HepG2 (cell line): ENCODE results near the gene ABCG5. TPM values are rescaled to one million over a fixed set of nuclear protein-coding genes. Genes with fewer than 3 reads are reported as not detected.

ENCODE experiments used
- ATAC-seq: fragments of 200-7000 bp; cut with Tn5 transposase; 3 replicates; pipeline ENCODE4 v1.9.1; 2020; ENCODE audit warnings: mild to moderate bottlenecking, moderate library complexity
- BruUV-seq: library from RNA; stranded (reverse); fragments of 400-500 nt; replicated peaks from 2 replicates; lab custom pipeline; 2021; lab: Mats Ljungman, UMichigan
- CTCF ChIA-PET: fragments of 300-600 bp; formaldehyde crosslinking; extraction: SDS; loops from one replicate; lab custom pipeline; 2021; ENCODE audit warnings: low total read pairs, inconsistent platforms, low intra/inter-chr PET ratio; lab: Yijun Ruan, JAX
- POLR2A ChIA-PET: fragments of 350-600 bp; sonication (Branson Sonifier 250); formaldehyde crosslinking; loops from one replicate; lab custom pipeline; 2020; ENCODE audit warnings: antibody characterized with exemption, inconsistent platforms; lab: Yijun Ruan, JAX
- DNase-seq: peaks from one replicate; pipeline ENCODE4 v3.0.0-alpha.2; 2015; ENCODE audit warnings: low spot score
- FAIRE-seq: peaks from 3 replicates; lab custom pipeline; 2011; peaks lifted over from hg19 to GRCh38; lab: Jason Lieb, UNC
- H2AFZ ChIP-seq: one replicate; pipeline ENCODE4 v1.6.1; 2011; ENCODE audit warnings: low read length, inconsistent platforms
- H3K27ac ChIP-seq: fragments of 300-600 bp; 3 replicates; pipeline ENCODE4 v1.8.0; 2011; ENCODE audit warnings: mixed run types, mild to moderate bottlenecking, mixed read lengths, low read length, inconsistent platforms; ENCODE audit not compliant: insufficient read depth; ENCODE audit errors: extremely low read length
- H3K27me3 ChIP-seq, 2 experiments: fragments of 200-600 bp in 1 of 2; 2 replicates in 1 of 2; 3 replicates in 1 of 2; pipeline versions ENCODE4 v1.6.0 to v1.8.0; 2011; ENCODE audit warnings: low read length in 2 of 2, mild to moderate bottlenecking in 2 of 2, moderate library complexity in 2 of 2, inconsistent platforms in 1 of 2; ENCODE audit not compliant: insufficient read depth in 2 of 2, control insufficient read depth in 1 of 2
- H3K36me3 ChIP-seq, 2 experiments: fragments of 200-600 bp in 1 of 2; replicated peaks in 1 of 2; 2 replicates in 1 of 2; 3 replicates in 1 of 2; pipeline versions ENCODE4 v1.5.1 to v1.8.0; 2011; ENCODE audit warnings: low read length in 2 of 2, inconsistent platforms in 1 of 2; ENCODE audit not compliant: insufficient read depth in 2 of 2, control insufficient read depth in 1 of 2
- H3K4me1 ChIP-seq: 2 replicates; pipeline ENCODE4 v1.5.1; 2012; ENCODE audit warnings: low read length, inconsistent platforms; ENCODE audit not compliant: insufficient read depth
- H3K4me2 ChIP-seq: 2 replicates; pipeline ENCODE4 v1.6.0; 2011; ENCODE audit warnings: low read depth, low read length, inconsistent platforms
- H3K4me3 ChIP-seq, 3 experiments: fragments of 200-600 bp in 1 of 3; sonication (generic), shearing (Covaris generic) in 1 of 3; replicated peaks in 1 of 3; 2 replicates each; pipeline ENCODE4 v1.5.1; 2011 to 2016; ENCODE audit warnings: low read length in 3 of 3, inconsistent platforms in 2 of 3, low read depth in 2 of 3, mild to moderate bottlenecking in 2 of 3, control low read depth in 1 of 3, mixed read lengths in 1 of 3; ENCODE audit not compliant: insufficient read depth in 1 of 3
- H3K79me2 ChIP-seq: one replicate; pipeline ENCODE4 v1.6.1; 2011; ENCODE audit warnings: low read length, inconsistent platforms; ENCODE audit not compliant: insufficient read depth
- H3K9ac ChIP-seq: 2 replicates; pipeline ENCODE4 v1.6.0; 2011; ENCODE audit warnings: mild to moderate bottlenecking, low read depth, low read length, inconsistent platforms; ENCODE audit not compliant: insufficient read depth
- H3K9me3 ChIP-seq: 2 replicates; pipeline ENCODE4 v1.5.1; 2012; ENCODE audit warnings: mild to moderate bottlenecking, low read length
- H4K20me1 ChIP-seq: 2 replicates; pipeline ENCODE4 v1.6.0; 2011; ENCODE audit warnings: inconsistent platforms, mild to moderate bottlenecking, low read length, moderate library complexity; ENCODE audit not compliant: insufficient read depth
- ADNP ChIP-seq: sonication (generic); formaldehyde crosslinking; IDR thresholded peaks from 2 replicates; pipeline ENCODE4 v1.4.0; 2020; ENCODE audit warnings: missing genetic modification reagents
- ASH2L ChIP-seq: fragments of 300-600, 200-600 bp; sonication (generic); IDR thresholded peaks from 2 replicates; pipeline ENCODE4 v1.7.0; 2017; ENCODE audit warnings: low read depth, mild to moderate bottlenecking, moderate library complexity, mixed read lengths, low read length; ENCODE audit not compliant: insufficient read length
- ATRX ChIP-seq: sonication (generic); formaldehyde crosslinking; IDR thresholded peaks from 2 replicates; pipeline ENCODE4 v1.4.0; 2020; ENCODE audit warnings: missing genetic modification reagents, borderline replicate concordance
- BRCA1 ChIP-seq: sonication (generic); formaldehyde crosslinking; IDR thresholded peaks from 2 replicates; pipeline ENCODE4 v1.4.0; 2020; ENCODE audit warnings: missing genetic modification reagents
- CREB3 ChIP-seq: sonication (generic); formaldehyde crosslinking; IDR thresholded peaks from 2 replicates; pipeline ENCODE4 v1.5.0; 2020; ENCODE audit warnings: missing genetic modification reagents
- GATAD2A ChIP-seq: IDR thresholded peaks from 2 replicates; pipeline ENCODE4 v1.6.1; 2016
- HDAC2 ChIP-seq: sonication (generic); formaldehyde crosslinking; IDR thresholded peaks from 2 replicates; pipeline ENCODE4 v1.4.0; 2020; ENCODE audit warnings: missing genetic modification reagents
- MTF1 ChIP-seq: sonication (generic); formaldehyde crosslinking; IDR thresholded peaks from 2 replicates; pipeline ENCODE4 v1.5.0; 2020; ENCODE audit warnings: missing genetic modification reagents
- SALL1 ChIP-seq: sonication (generic); formaldehyde crosslinking; IDR thresholded peaks from 2 replicates; pipeline ENCODE4 v1.8.0; 2022; ENCODE audit warnings: mild to moderate bottlenecking, missing genetic modification reagents
- SMARCC2 ChIP-seq: fragments of 450-650 bp; IDR thresholded peaks from 2 replicates; pipeline ENCODE4 v1.6.1; 2017; ENCODE audit warnings: antibody characterized with exemption, mild to moderate bottlenecking
- ZBTB14 ChIP-seq: sonication (generic); formaldehyde crosslinking; IDR thresholded peaks from 2 replicates; pipeline ENCODE4 v1.4.0; 2020; ENCODE audit warnings: missing genetic modification reagents
- ZNF335 ChIP-seq: sonication (generic); formaldehyde crosslinking; IDR thresholded peaks from 2 replicates; pipeline ENCODE4 v1.4.0; 2020; ENCODE audit warnings: missing genetic modification reagents
- ZNF354B ChIP-seq: sonication (generic); formaldehyde crosslinking; IDR thresholded peaks from 2 replicates; pipeline ENCODE4 v1.8.0; 2022; ENCODE audit warnings: mild to moderate bottlenecking, missing genetic modification reagents
- ZNF432 ChIP-seq: sonication (generic); formaldehyde crosslinking; IDR thresholded peaks from 2 replicates; pipeline ENCODE4 v1.5.0; 2020; ENCODE audit warnings: missing genetic modification reagents, mild to moderate bottlenecking, borderline replicate concordance
- ZNF530 ChIP-seq: sonication (generic); formaldehyde crosslinking; IDR thresholded peaks from 2 replicates; pipeline ENCODE4 v1.5.0; 2020; ENCODE audit warnings: low read depth, mild to moderate bottlenecking, missing genetic modification reagents
- WGBS: methylation state at CpG from one replicate; pipeline ENCODE4 v1.1.6; 2017; ENCODE audit warnings: low lambda C conversion rate; 5-methylcytosine and 5-hydroxymethylcytosine counted together
- in situ Hi-C: cut with HindIII; loops from 2 replicates; pipeline ENCODE4 v1.10.0; 2017; ENCODE audit warnings: low pct_unique_long_range_greater_than_20kb; ENCODE audit not compliant: extremely low pct_ligation_motif_present
- intact Hi-C: fragments of 100-400 bp; cut with micrococcal nuclease; formaldehyde crosslinking; loops from one replicate; pipeline ENCODE4 v1.10.0; 2022; ENCODE audit not compliant: unreplicated experiment
- polyA plus RNA-seq, 8 experiments: library from polyadenylated mRNA; depleted of rRNA in 3 of 8; stranded (reverse) in 7 of 8; unstranded in 1 of 8; fragments of >200 nt; fragmentation: Illumina TruSeq in 4 of 8; extraction: Trizol in 4 of 8; gene quantifications; 2 replicates each; pipeline versions ENCODE4 v1.2.1 to v1.2.3, GENCODE V29; 2011 to 2016; ENCODE audit warnings: low read depth in 4 of 8, missing spikeins in 1 of 8, mixed read lengths in 1 of 8; ENCODE audit not compliant: insufficient read depth in 1 of 8
- total RNA-seq, 5 experiments: library from RNA; depleted of rRNA; stranded (reverse); fragments of >200 nt; fragmentation: Illumina TruSeq; extraction: Trizol; gene quantifications; 2 replicates each; pipeline ENCODE4 v1.2.3, GENCODE V29; 2016; ENCODE audit warnings: low read depth in 1 of 5
- TF ChIP-seq, protein P1 (sequence below): sonication (generic); formaldehyde crosslinking; IDR thresholded peaks from 2 replicates; pipeline ENCODE4 v1.4.0; 2020; ENCODE audit warnings: mild to moderate bottlenecking, missing genetic modification reagents
- TF ChIP-seq, protein P2 (sequence below): IDR thresholded peaks from 2 replicates; pipeline ENCODE4 v1.6.1; 2016; ENCODE audit warnings: missing biosample characterization, missing genetic modification reagents, low read depth

The ABCG5 gene
- total and polyA plus RNA-seq, 2 of the 13 experiments (the other 11 are each of a cell fraction or from before 2014, with no cell fraction given), result 15.1 to 39.0 TPM

DNA sequence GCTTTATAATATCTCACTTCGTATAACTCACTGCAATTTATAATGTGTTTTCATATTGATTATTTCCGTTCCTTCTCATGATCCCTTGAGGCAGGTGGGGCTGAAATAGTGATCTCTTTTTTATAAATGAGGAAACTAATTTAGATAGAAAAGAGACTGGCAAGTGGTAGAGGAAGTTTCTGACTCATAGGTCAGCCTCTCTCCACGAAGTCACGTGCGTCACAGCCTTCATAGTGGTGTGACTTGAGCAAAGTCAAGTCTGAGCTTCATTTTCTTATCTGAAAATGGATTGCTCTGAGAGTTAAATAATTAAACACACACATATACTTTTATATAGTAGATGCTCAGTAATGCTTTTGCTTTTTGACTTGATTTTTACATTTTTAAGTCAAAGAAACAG is 19.9 kb downstream of the ABCG5 start:
- DNase-seq (no peak), ATAC-seq (no peak), FAIRE-seq (no peak)
- Histone ChIP-seq H3K79me2 (no peaks in the 10 kb centered on the region), H3K4me2 (no peak overlapping the region), H3K4me1 (no peaks in the 10 kb centered on the region), H2AFZ (no peak overlapping the region), H3K27me3 (no peaks in the 10 kb centered on the region), H3K36me3 (peaks cover 14 to 41% of the 10 kb centered on the region in 2 experiments), H3K27ac (no peak overlapping the region), H3K9me3 (no peaks in the 10 kb centered on the region), H4K20me1 (no peaks in the 10 kb centered on the region), H3K9ac (no peak overlapping the region), H3K4me3 (no peak overlapping the region)
- TF ChIP-seq ZBTB14 (CRISPR knock-in tag), result no peak
- TF ChIP-seq, protein P1, sequence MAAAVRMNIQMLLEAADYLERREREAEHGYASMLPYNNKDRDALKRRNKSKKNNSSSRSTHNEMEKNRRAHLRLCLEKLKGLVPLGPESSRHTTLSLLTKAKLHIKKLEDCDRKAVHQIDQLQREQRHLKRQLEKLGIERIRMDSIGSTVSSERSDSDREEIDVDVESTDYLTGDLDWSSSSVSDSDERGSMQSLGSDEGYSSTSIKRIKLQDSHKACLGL (CRISPR knock-in tag), result no peak
- intact Hi-C loops, result no loop called here
- 96% methylated on average over 5 of the region's 5 CpGs for WGBS
- BruUV-seq, result no TSS peak
- in situ Hi-C loops, result no loop called here
- POLR2A ChIA-PET, result no interaction called here
- CTCF ChIA-PET, result no interaction called here

GRCh38 chr2:43814711-43815110 is 23.9 kb downstream of the ABCG5 start:
- FAIRE-seq (no peak), ATAC-seq (no peak), DNase-seq (no peak)
- WGBS, result 94% methylated on average over 3 of the region's 3 CpGs
- CTCF ChIA-PET, result no interaction called here
- H4K20me1 ChIP-seq, result no peaks in the 10 kb centered on the region
- H3K27me3 ChIP-seq, result no peaks in the 10 kb centered on the region
- H3K4me1 ChIP-seq, result peaks cover under 1% of the 10 kb centered on the region; the same call in 1 of the 2 replicates
- H3K27ac ChIP-seq, result no peak overlapping the region
- POLR2A ChIA-PET, result no interaction called here
- BruUV-seq, result no TSS peak
- H3K4me2 ChIP-seq, result no peak overlapping the region
- H2AFZ ChIP-seq, result no peak overlapping the region
- H3K9me3 ChIP-seq, result no peaks in the 10 kb centered on the region
- in situ Hi-C loops (no loop called here), intact Hi-C loops (no loop called here)
- no peaks in the 10 kb centered on the region for H3K79me2 ChIP-seq
- no peak overlapping the region for H3K9ac ChIP-seq
- H3K36me3 ChIP-seq, result peaks cover 0 to 8% of the 10 kb centered on the region in 2 experiments; a peak in 3 of 5 replicates
- H3K4me3 ChIP-seq, result no peak overlapping the region
- no peak for TF ChIP-seq ZNF354B (CRISPR knock-in tag)
- TF ChIP-seq GATAD2A (CRISPR knock-in tag), result no peak
- TF ChIP-seq, protein P2, sequence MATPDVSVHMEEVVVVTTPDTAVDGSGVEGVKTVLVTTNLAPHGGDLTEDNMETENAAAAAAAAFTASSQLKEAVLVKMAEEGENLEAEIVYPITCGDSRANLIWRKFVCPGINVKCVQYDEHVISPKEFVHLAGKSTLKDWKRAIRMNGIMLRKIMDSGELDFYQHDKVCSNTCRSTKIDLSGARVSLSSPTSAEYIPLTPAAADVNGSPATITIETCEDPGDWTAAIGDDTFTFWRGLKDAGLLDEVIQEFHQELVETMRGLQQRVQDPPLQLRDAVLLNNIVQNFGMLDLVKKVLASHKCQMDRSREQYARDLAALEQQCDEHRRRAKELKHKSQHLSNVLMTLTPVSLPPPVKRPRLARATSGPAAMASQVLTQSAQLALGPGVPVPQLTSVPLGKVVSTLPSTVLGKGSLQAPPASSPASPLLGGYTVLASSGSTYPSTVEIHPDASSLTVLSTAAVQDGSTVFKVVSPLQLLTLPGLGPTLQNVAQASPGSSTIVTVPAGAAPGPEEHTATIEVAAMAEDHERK (CRISPR knock-in tag), result no peak
- TF ChIP-seq ZNF335 (CRISPR knock-in tag), result no peak
- no peak for TF ChIP-seq MTF1
- TF ChIP-seq ATRX, result no peak
- no peak for TF ChIP-seq CREB3 (CRISPR knock-in tag)
- no peak for TF ChIP-seq HDAC2 (CRISPR knock-in tag)
- no peak for TF ChIP-seq ZNF432 (CRISPR knock-in tag)
- TF ChIP-seq ZNF530 (CRISPR knock-in tag), result no peak
- TF ChIP-seq ASH2L, result no peak
- no peak for TF ChIP-seq BRCA1 (CRISPR knock-in tag)
- TF ChIP-seq SMARCC2, result no peak
- no peak for TF ChIP-seq ADNP
- no peak for TF ChIP-seq SALL1 (CRISPR knock-in tag)
